SK-N-MC (cell line): ENCODE measurements around the gene PRKD1.
A peak's percentile ranks its signal among the peaks of the same experiment; 100 is the strongest.

Source experiments
- DNase-seq: peaks from one replicate; pipeline ENCODE4 v3.0.0-alpha.2; 2011; ENCODE audit warnings: low read depth, low spot score
- H3K27ac ChIP-seq: fragments of 200-600 bp; sonication (generic); 2 replicates; pipeline ENCODE4 v1.5.1; 2016; ENCODE audit warnings: mixed run types
- H3K36me3 ChIP-seq: fragments of 200-600 bp; sonication (generic); 2 replicates; pipeline ENCODE4 v1.6.1; 2017; ENCODE audit warnings: antibody characterized with exemption, low read length, mixed read lengths; ENCODE audit not compliant: insufficient read depth
- H3K4me3 ChIP-seq: fragments of 200-600 bp; sonication (generic); 2 replicates; pipeline ENCODE4 v1.5.1; 2016
- H3K9ac ChIP-seq: fragments of 200-600 bp; sonication (generic); 2 replicates; pipeline ENCODE4 v1.8.0; 2017; ENCODE audit warnings: mixed run types, mixed read lengths; ENCODE audit not compliant: insufficient read length
- H3K9me3 ChIP-seq: fragments of 200-600 bp; sonication (generic); 2 replicates; pipeline ENCODE4 v1.6.1; 2017; ENCODE audit warnings: low read depth, mild to moderate bottlenecking, antibody characterized with exemption, low read length, moderate library complexity, mixed read lengths
- EZH2 ChIP-seq: fragments of 200-600 bp; sonication (generic); IDR thresholded peaks from one replicate; pipeline ENCODE4 v1.6.1; 2017; ENCODE audit warnings: antibody characterized with exemption
- FOXP2 ChIP-seq: optimal IDR thresholded peaks from 2 replicates; pipeline ENCODE3; 2011; ENCODE audit warnings: mild to moderate bottlenecking, moderate library complexity; ENCODE audit not compliant: insufficient read depth; ENCODE audit errors: extremely low read length, control extremely low read depth
- POLR2AphosphoS5 ChIP-seq: IDR thresholded peaks from 2 replicates; pipeline ENCODE4 v1.6.1; 2012; ENCODE audit warnings: mild to moderate bottlenecking, low read depth, low read length, borderline replicate concordance

PRKD1 gene

GRCh38 chr14:29664515-29664914 lies 263.1 kb downstream of the PRKD1 start:
- Histone ChIP-seq H3K4me3 (no peak overlapping the region), H3K27ac (no peak overlapping the region), H3K36me3 (peaks cover 8% of the 10 kb centered on the region; the same call in 1 of the 2 replicates), H3K9me3 (no peaks in the 10 kb centered on the region), H3K9ac (no peak overlapping the region)
- DNase-seq: no peak
- TF ChIP-seq POLR2AphosphoS5 (no peak), EZH2 (no peak), FOXP2 (no peak)

GRCh38 chr14:29663281-29663801 lies 264.3 kb downstream of the PRKD1 start:
- DNase-seq: no peak
- no peaks in the 10 kb centered on the region for H3K9me3 ChIP-seq

GRCh38 chr14:29654901-29655550 lies 272.6 kb downstream of the PRKD1 start:
- no peak overlapping the region for H3K9ac ChIP-seq
- TF ChIP-seq FOXP2 (no peak), POLR2AphosphoS5 (no peak), EZH2 (no peak)
- no peaks in the 10 kb centered on the region for H3K9me3 ChIP-seq
- peak overlapping the region; percentile 19 for H3K4me3 ChIP-seq
- peak overlapping the region; percentile 4; the same call in 1 of the 2 replicates for H3K27ac ChIP-seq
- DNase-seq: peak; percentile 73
- peaks cover 2% of the 10 kb centered on the region; the same call in 1 of the 2 replicates for H3K36me3 ChIP-seq

More at GRCh38 chr14:29663281-29663801, 264.3 kb downstream of the PRKD1 start:
- Histone ChIP-seq H3K36me3 (peaks cover 8% of the 10 kb centered on the region; the same call in 1 of the 2 replicates), H3K4me3 (no peak overlapping the region), H3K27ac (no peak overlapping the region), H3K9ac (no peak overlapping the region)
- TF ChIP-seq EZH2 (no peak), FOXP2 (no peak), POLR2AphosphoS5 (no peak)

DNA sequence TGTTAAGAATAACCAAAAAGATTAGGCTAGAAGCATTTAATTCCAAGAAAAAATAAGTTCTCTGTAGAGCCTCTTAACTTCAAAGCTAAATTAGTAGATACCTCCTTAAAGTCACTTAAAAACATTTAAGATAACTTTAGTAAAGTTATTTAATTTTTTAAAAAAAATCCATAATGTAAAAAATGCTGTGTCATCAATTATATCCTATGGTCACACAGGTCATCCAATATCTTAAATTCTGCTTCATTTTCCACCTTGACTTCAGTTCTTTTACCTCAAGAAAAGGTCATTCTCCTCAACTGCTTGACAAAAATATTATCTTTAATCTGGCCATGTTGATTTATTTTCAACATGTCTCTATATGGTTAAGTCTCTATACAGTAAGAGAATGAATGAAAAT lies 274.3 kb downstream of the PRKD1 start:
- Histone ChIP-seq H3K27ac (no peak overlapping the region), H3K9ac (no peak overlapping the region), H3K36me3 (peaks cover 5% of the 10 kb centered on the region; the same call in 1 of the 2 replicates), H3K9me3 (no peaks in the 10 kb centered on the region), H3K4me3 (no peak overlapping the region)
- no peak for DNase-seq
- TF ChIP-seq EZH2: no peak
- no peak for TF ChIP-seq POLR2AphosphoS5
- no peak for TF ChIP-seq FOXP2

DNA sequence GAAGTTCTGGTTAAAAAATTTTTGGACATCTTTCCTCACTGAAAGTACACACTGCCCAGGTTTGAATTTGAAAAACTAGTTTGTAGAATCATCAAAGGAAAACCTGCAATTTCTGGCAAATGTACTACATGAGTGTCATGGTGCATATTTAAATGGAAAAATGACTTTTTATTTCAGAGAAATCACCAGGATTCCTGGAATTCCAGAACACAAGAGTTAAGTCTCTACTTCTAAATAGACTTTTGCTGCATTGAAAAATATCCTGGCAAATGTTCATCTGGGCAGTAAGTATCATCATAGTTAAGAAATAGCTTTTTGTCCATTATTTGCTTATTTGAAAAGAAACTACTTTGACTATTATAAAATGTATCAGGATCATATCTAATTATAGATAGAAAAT lies 275.1 kb downstream of the PRKD1 start:
- TF ChIP-seq POLR2AphosphoS5 (no peak), EZH2 (no peak), FOXP2 (no peak)
- no peak overlapping the region for H3K9ac ChIP-seq

DNA sequence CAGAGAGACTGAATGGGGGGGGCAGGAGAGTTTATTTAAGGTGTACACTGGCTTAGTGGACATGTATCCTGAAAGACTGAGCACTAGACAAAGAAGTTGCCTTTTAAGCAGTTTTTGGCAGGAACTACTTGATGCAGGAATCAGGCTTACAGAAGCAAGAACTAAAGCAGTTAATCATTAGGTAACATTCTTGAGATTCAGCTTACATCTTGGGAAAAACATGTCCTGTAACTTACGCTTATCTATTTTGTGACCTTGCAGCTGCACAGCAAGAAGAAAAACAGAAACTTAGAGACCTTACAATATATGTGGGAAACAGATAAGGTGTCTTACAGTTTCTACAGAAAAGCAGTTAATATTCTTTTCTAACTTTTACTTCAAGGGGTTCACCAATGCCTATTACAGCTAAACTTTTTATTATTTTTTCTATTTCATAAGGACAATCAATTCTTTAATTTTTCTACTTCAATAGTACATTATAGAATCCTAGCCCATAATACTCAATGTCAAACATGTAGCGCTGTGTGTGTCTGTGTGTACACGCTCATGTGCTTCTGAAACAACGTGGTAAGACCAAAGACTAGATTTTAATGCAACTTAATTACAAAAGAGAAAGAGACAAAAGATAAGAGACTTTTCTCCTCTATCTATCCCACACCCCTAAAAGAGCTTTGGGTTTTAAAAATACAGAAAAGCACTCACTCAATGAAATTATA lies 276.9 kb downstream of the PRKD1 start:
- Histone ChIP-seq H3K36me3 (peaks cover 5% of the 10 kb centered on the region; the same call in 1 of the 2 replicates), H3K9me3 (peaks cover 4% of the 10 kb centered on the region; the same call in 1 of the 2 replicates), H3K9ac (no peak overlapping the region), H3K27ac (no peak overlapping the region), H3K4me3 (no peak overlapping the region)
- DNase-seq: no peak
- TF ChIP-seq EZH2: no peak
- TF ChIP-seq POLR2AphosphoS5: no peak
- TF ChIP-seq FOXP2: no peak

More for the DNA sequence above, 275.1 kb downstream of the PRKD1 start:
- Histone ChIP-seq H3K27ac (no peak overlapping the region), H3K36me3 (peaks cover 5% of the 10 kb centered on the region; the same call in 1 of the 2 replicates), H3K9me3 (no peaks in the 10 kb centered on the region), H3K4me3 (no peak overlapping the region)
- no peak for DNase-seq

GRCh38 chr14:29649170-29649569 lies 278.5 kb downstream of the PRKD1 start:
- TF ChIP-seq FOXP2: no peak
- no peak for TF ChIP-seq POLR2AphosphoS5
- TF ChIP-seq EZH2: no peak
- no peak for DNase-seq
- Histone ChIP-seq H3K4me3 (no peak overlapping the region), H3K27ac (no peak overlapping the region), H3K9ac (no peak overlapping the region), H3K36me3 (peaks cover 5% of the 10 kb centered on the region; the same call in 1 of the 2 replicates), H3K9me3 (peaks cover 4% of the 10 kb centered on the region; the same call in 1 of the 2 replicates)

DNA sequence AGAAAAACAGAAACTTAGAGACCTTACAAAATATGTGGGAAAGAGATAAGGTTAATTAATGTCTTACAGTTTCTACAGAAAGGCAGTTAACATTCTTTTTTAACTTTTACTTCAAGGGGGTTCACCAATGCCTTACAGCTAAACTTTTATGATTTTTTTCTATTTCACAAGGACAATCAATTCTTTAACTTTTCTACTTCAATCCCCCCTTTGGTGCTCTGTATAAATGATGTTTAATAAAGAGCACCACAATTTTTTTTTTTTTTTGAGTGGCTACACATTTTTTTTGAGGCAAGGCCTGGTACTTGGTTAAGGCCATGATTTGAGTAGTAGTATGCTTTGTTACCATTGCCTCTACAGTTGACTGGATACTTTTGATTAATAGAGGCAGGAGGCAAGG lies 279.6 kb downstream of the PRKD1 start:
- H3K9ac ChIP-seq: no peak overlapping the region
- no peak overlapping the region for H3K4me3 ChIP-seq
- H3K27ac ChIP-seq: no peak overlapping the region
- H3K9me3 ChIP-seq: peaks cover 4% of the 10 kb centered on the region; the same call in 1 of the 2 replicates
- H3K36me3 ChIP-seq: peaks cover 5% of the 10 kb centered on the region; the same call in 1 of the 2 replicates
- TF ChIP-seq POLR2AphosphoS5: no peak
- no peak for TF ChIP-seq FOXP2
- no peak for TF ChIP-seq EZH2
- no peak for DNase-seq
